GM12892 (cell line): Measurements from ENCODE around the gene MVK.

Experiments used
- POLR2AphosphoS5 ChIP-seq: IDR thresholded peaks from 2 replicates; pipeline ENCODE4 v1.6.1; 2011; ENCODE audit warnings: low read depth, low read length, control low read depth
- TAF1 ChIP-seq: IDR thresholded peaks from 2 replicates; pipeline ENCODE4 v1.6.1; 2011; ENCODE audit warnings: low read depth, mild to moderate bottlenecking, control low read depth, low read length, borderline replicate concordance

- no peak for TF ChIP-seq POLR2AphosphoS5
- no peak for TF ChIP-seq TAF1
Measured at GRCh38 chr12:109539508-109539907, 34.1 kb upstream of the MVK start.
